Activated T-cell treated with anti-CD3 and anti-CD28 coated beads, Interleukin-2, amount 50 U/mL, for 48 hours (primary cell): ENCODE results near the gene DNAH8.
A peak's percentile ranks its signal among the peaks of the same experiment; 100 is the strongest.
"Not testable (repeated sequence)": the region's sequence is repeated elsewhere in the genome, so short reads cannot be mapped to it uniquely, and the experiment has no call there.

Source experiments
- DNase-seq, 2 experiments: peaks; one replicate each; pipeline ENCODE4 v3.0.0-alpha.2; 2020

Gene DNAH8

GRCh38 chr6:38753707-38754106, 38.6 kb downstream of the DNAH8 start:
- no peak for DNase-seq

GRCh38 chr6:38755207-38755606, 40.1 kb downstream of the DNAH8 start:
- DNase-seq: no peak

- DNase-seq: no peak
Measured at GRCh38 chr6:38755874-38756273, 40.8 kb downstream of the DNAH8 start.

- no peak for DNase-seq
Measured at GRCh38 chr6:38760097-38760496, 45.0 kb downstream of the DNAH8 start.

- DNase-seq: no peak
Measured at GRCh38 chr6:38762848-38763247, 47.7 kb downstream of the DNAH8 start.

- DNase-seq: no peak
Measured at GRCh38 chr6:38767560-38767959, 52.4 kb downstream of the DNAH8 start.

- peak in 1 of 2 experiments; percentile 41 for DNase-seq
Measured at GRCh38 chr6:38773338-38773737, 58.2 kb downstream of the DNAH8 start.

- DNase-seq: no peak
Measured at GRCh38 chr6:38774929-38775707, 60.0 kb downstream of the DNAH8 start.

- no peak for DNase-seq
Measured at GRCh38 chr6:38775870-38776269, 60.8 kb downstream of the DNAH8 start.

GRCh38 chr6:38776515-38776914, 61.4 kb downstream of the DNAH8 start:
- DNase-seq: no peak

- DNase-seq: no peak
Measured at GRCh38 chr6:38779310-38780062, 64.4 kb downstream of the DNAH8 start.

GRCh38 chr6:38782616-38783015, 67.5 kb downstream of the DNAH8 start:
- no peak for DNase-seq

- no peak for DNase-seq
Measured at GRCh38 chr6:38783443-38784228, 68.5 kb downstream of the DNAH8 start.

- DNase-seq: no peak
Measured at GRCh38 chr6:38784506-38785235, 69.6 kb downstream of the DNAH8 start.

- DNase-seq: no peak
Measured at GRCh38 chr6:38786486-38786885, 71.4 kb downstream of the DNAH8 start.

GRCh38 chr6:38789256-38789655, 74.1 kb downstream of the DNAH8 start:
- DNase-seq: no peak

- DNase-seq: no peak
Measured at GRCh38 chr6:38792356-38792755, 77.2 kb downstream of the DNAH8 start.

GRCh38 chr6:38794682-38795081, 79.6 kb downstream of the DNAH8 start:
- DNase-seq: no peak

GRCh38 chr6:38796006-38796405, 80.9 kb downstream of the DNAH8 start:
- DNase-seq: no peak

- not testable (repeated sequence) for DNase-seq
Measured at GRCh38 chr6:38796437-38796836, 81.3 kb downstream of the DNAH8 start.

GRCh38 chr6:38796850-38797249, 81.7 kb downstream of the DNAH8 start:
- no peak for DNase-seq

GRCh38 chr6:38797391-38797790, 82.3 kb downstream of the DNAH8 start:
- DNase-seq: no peak
